ENCODE measurements around the gene PRIM1.
A peak's percentile ranks its signal among the peaks of the same experiment; 100 is the strongest.
"Not testable (repeated sequence)": the region's sequence is repeated elsewhere in the genome, so short reads cannot be mapped to it uniquely, and the experiment has no call there.

The PRIM1 gene

GRCh38 chr12:56728139-56728861, 23.8 kb downstream of the PRIM1 start:
- Histone ChIP-seq H3K36me3 (ENCODE audit: control insufficient read depth in 2 of 2, insufficient read depth in 1 of 2, low read length in 2 of 2) (peaks cover 35 to 64% of the 10 kb centered on the region in 2 experiments), H3K4me3 (ENCODE audit: low read depth, low read length) (no peak overlapping the region), H3K9me3 (ENCODE audit: control insufficient read depth, insufficient read depth, low read depth, low read length) (no peaks in the 10 kb centered on the region), H3K27ac (ENCODE audit: extremely low read depth, low read depth, low read length) (no peak overlapping the region), H3K4me1 (ENCODE audit: control insufficient read depth, insufficient read depth, low read length) (no peaks in the 10 kb centered on the region)
- CTCF ChIA-PET: interaction anchor here (1.3 kb wide), 1 partner anchor 279 kb away, joined by 3 read pairs; no protein-coding TSS in a partner anchor
- POLR2A ChIA-PET: interaction anchor here (0.6 kb wide), 1 partner anchor 45 kb away, joined by 5 read pairs; no protein-coding TSS in a partner anchor
- TF ChIP-seq, protein P1, sequence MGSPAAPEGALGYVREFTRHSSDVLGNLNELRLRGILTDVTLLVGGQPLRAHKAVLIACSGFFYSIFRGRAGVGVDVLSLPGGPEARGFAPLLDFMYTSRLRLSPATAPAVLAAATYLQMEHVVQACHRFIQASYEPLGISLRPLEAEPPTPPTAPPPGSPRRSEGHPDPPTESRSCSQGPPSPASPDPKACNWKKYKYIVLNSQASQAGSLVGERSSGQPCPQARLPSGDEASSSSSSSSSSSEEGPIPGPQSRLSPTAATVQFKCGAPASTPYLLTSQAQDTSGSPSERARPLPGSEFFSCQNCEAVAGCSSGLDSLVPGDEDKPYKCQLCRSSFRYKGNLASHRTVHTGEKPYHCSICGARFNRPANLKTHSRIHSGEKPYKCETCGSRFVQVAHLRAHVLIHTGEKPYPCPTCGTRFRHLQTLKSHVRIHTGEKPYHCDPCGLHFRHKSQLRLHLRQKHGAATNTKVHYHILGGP (tag by site-specific recombination; IDR thresholded peaks at IDR 0.05): no peak
- 0 out of 2 replicates have a peak, but pooled peaks have one; percentile 52 for TF ChIP-seq ZNF121 (tag by site-specific recombination; IDR thresholded peaks at IDR 0.05)

DNA sequence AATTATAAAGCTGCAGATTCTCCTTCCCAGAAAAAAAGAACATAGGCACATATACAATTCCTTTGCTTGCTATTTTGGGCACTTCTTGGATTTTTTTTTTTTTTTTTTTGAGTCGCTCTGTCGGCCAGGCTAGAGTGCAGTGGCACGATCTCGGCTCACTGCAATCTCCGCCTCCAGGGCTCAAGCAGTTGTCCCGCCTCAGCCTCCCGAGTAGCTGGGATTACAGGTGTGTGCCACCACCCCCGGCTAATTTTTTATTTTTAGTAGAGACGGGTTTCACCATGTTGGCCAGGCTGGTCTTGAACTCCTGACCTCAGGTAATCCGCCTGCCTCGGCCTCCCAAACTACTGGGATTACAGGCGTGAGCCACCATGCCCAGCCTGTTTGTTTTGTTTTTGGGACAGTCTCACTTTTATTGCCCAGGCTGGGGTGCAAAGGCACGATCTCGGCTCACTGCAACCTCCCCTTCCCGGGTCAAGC, 25.9 kb downstream of the PRIM1 start:
- not testable (repeated sequence) for H3K4me3 ChIP-seq (ENCODE audit: low read depth, low read length); H3K9me3 ChIP-seq (ENCODE audit: control insufficient read depth, insufficient read depth, low read depth, low read length); H3K4me1 ChIP-seq (ENCODE audit: control insufficient read depth, insufficient read depth, low read length)
- TF ChIP-seq, protein P2, sequence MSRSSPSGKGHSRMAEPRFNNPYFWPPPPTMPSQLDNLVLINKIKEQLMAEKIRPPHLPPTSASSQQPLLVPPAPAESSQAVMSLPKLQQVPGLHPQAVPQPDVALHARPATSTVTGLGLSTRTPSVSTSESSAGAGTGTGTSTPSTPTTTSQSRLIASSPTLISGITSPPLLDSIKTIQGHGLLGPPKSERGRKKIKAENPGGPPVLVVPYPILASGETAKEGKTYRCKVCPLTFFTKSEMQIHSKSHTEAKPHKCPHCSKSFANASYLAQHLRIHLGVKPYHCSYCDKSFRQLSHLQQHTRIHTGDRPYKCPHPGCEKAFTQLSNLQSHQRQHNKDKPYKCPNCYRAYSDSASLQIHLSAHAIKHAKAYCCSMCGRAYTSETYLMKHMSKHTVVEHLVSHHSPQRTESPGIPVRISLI (tag by site-specific recombination; IDR thresholded peaks at IDR 0.05): peak; percentile 68; the same call in 1 of the 2 replicates
- TF ChIP-seq, protein P3, sequence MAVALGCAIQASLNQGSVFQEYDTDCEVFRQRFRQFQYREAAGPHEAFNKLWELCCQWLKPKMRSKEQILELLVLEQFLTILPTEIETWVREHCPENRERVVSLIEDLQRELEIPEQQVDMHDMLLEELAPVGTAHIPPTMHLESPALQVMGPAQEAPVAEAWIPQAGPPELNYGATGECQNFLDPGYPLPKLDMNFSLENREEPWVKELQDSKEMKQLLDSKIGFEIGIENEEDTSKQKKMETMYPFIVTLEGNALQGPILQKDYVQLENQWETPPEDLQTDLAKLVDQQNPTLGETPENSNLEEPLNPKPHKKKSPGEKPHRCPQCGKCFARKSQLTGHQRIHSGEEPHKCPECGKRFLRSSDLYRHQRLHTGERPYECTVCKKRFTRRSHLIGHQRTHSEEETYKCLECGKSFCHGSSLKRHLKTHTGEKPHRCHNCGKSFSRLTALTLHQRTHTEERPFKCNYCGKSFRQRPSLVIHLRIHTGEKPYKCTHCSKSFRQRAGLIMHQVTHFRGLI (tag by site-specific recombination; IDR thresholded peaks at IDR 0.05): 0 out of 2 replicates have a peak, but pooled peaks have one; percentile 4
- peak; percentile 80 for TF ChIP-seq ZNF280D (tag by site-specific recombination; IDR thresholded peaks at IDR 0.05)
- TF ChIP-seq ZNF121 (tag by site-specific recombination; IDR thresholded peaks at IDR 0.05): 0 out of 2 replicates have a peak, but pooled peaks have one; percentile 30
- peak; percentile 28 for TF ChIP-seq SETDB1 (IDR thresholded peaks at IDR 0.05; ENCODE audit: insufficient read length, low read length)
- TF ChIP-seq HIC1 (tag by site-specific recombination; IDR thresholded peaks at IDR 0.05): 0 out of 2 replicates have a peak, but pooled peaks have one; percentile 35
- peak; percentile 16; the same call in 1 of the 2 replicates for TF ChIP-seq ZSCAN23 (tag by site-specific recombination; IDR thresholded peaks at IDR 0.05)
- TF ChIP-seq ZNF580 (tag by site-specific recombination; IDR thresholded peaks at IDR 0.05): peak; percentile 42; the same call in 1 of the 2 replicates
- H3K27ac ChIP-seq (ENCODE audit: extremely low read depth, low read depth, low read length): peak overlapping the region; percentile 99
- peaks cover 26 to 67% of the 10 kb centered on the region in 2 experiments for H3K36me3 ChIP-seq (ENCODE audit: control insufficient read depth in 2 of 2, insufficient read depth in 1 of 2, low read length in 2 of 2)
- CTCF ChIA-PET: interaction anchor here (0.6 to 1.7 kb wide), 7 partner anchors 27 to 618 kb away, joined by 3 to 9 read pairs (median 3); partner anchors contain the start of gene STAT6
- POLR2A ChIA-PET: interaction anchor here (0.6 to 5.1 kb wide), 13 partner anchors 10 to 753 kb away, joined by 3 to 63 read pairs (median 10); partner anchors contain the start of genes ATP5F1B, LRP1, PTGES3 and RAB5B
